GM23248 (cell line): Measurements from ENCODE around the gene KCNT1.

Experiments
- EZH2 ChIP-seq: fragments of 200-600 bp; sonication (generic); IDR thresholded peaks from 2 replicates; pipeline ENCODE4 v1.6.1; 2018; ENCODE audit warnings: antibody characterized with exemption, mild to moderate bottlenecking; ENCODE audit not compliant: insufficient read depth, poor library complexity, severe bottlenecking
- EZH2phosphoT487 ChIP-seq: fragments of 200-600 bp; sonication (generic); IDR thresholded peaks from 2 replicates; pipeline ENCODE4 v1.6.1; 2018; ENCODE audit warnings: antibody characterized with exemption, moderate library complexity, mild to moderate bottlenecking, low read depth; ENCODE audit not compliant: insufficient read depth

DNA sequence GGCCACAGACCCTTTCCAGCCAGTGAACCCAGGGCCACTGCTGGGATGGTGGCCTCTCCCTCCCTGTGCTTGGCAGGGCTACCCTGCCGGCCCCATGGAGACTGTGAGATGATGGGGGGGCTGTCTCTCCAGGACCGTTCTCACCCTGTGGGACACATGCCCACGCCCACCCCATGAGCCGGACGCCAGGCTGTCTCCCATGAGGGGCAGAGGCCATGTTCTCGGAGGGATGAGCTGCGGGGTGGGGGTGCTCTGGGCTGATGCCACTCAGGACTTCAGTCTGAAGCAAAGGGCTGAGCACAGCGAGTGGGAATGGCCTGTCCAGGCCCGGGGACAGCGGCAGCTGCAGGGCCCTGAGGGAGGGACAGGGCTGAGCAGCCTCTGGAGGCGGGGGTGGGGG, 88.9 kb downstream of the KCNT1 start:
- TF ChIP-seq EZH2 = no peak
- TF ChIP-seq EZH2phosphoT487 = no peak
